ENCODE results near the gene IL4.
"Not testable (repeated sequence)": the region's sequence is repeated elsewhere in the genome, so short reads cannot be mapped to it uniquely, and the experiment has no call there.

The IL4 gene

GRCh38 chr5:132673939-132674630, at the start of gene IL4:
Gene IL4, plus strand, starts transcription at chr5:132673989. Its CDS starts 62 bp downstream, at chr5:132674051.
- DNase-seq: no peak

- no peak for DNase-seq
Measured at GRCh38 chr5:132627470-132627869, 46.3 kb upstream of the IL4 start.

- DNase-seq: no peak
Measured at GRCh38 chr5:132628814-132629213, 45.0 kb upstream of the IL4 start.

DNA sequence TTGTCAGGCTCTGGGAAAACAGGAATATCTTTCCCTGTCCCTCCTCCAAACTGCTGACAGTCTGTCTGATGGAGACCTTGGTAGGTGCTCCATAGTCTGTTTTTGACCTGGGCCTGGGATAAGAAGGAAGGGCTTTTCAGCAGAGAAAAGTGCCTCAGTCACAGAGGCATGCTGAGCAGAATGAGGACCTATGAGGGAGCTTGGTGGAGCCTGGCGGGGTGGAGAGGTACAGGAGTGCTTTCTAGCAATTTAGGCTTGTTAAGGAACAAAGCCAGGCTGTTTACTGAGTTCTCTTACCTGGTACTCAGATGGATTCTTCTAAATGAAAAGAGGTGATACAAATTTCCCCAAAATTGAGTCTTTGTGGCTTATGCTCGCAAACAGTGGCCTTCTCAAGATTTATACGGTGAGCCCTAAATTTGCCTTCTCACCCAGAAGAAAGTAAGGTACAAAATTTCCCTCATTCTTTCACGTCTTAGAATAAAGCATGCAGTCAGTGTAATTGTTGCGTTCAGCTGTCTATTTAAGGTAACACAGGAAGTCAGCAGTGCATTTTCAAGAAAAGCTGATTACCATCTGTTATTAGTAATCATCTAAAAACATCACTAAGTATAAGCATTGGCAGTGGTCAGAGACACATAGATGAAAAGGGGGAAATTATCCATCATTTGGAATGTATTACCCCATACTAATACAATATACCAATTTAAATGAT, 44.4 kb upstream of the IL4 start:
- DNase-seq: no peak

DNA sequence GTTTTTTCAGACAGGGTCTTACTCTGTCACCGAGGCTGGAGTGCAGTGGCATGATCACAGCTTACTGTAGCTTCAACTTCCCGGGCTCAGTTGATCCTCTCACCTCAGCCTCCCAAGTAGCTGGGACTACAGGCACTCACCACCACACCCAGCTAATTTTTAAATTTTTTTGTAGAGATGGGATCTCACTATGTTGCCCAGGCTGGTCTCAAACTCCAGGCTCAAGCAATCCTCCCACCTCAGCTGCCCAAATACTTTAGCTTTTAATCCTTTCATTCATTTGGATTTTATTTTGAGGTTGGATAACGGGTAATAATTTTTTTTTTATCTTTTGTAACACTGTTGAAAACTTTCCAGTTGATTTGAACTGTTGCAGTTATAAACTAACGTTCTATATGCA, 40.2 kb upstream of the IL4 start:
- not testable (repeated sequence) for DNase-seq

- no peak for DNase-seq
Measured at GRCh38 chr5:132635873-132636272, 37.9 kb upstream of the IL4 start.

GRCh38 chr5:132637241-132637640, 36.5 kb upstream of the IL4 start:
- DNase-seq: no peak

GRCh38 chr5:132639706-132640130, 34.1 kb upstream of the IL4 start:
- no peak for DNase-seq

DNA sequence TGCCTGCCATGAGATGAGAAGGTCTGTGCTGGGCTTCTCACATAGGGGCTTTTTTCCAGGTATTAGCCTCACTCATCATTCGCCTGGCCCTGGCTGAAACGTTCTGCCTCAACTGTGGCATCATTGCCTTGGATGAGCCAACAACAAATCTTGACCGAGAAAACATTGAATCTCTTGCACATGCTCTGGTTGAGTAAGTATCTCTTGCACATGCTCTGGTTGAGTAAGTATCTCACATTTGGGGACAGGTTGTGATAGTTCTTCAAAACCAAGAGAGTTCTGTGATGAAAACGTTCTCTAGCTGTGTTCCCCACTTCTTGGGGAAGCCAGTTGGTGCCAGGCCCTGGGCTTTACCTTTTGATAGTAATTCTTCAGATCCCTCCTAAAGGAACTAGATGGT, 33.2 kb upstream of the IL4 start:
- no peak for DNase-seq

DNA sequence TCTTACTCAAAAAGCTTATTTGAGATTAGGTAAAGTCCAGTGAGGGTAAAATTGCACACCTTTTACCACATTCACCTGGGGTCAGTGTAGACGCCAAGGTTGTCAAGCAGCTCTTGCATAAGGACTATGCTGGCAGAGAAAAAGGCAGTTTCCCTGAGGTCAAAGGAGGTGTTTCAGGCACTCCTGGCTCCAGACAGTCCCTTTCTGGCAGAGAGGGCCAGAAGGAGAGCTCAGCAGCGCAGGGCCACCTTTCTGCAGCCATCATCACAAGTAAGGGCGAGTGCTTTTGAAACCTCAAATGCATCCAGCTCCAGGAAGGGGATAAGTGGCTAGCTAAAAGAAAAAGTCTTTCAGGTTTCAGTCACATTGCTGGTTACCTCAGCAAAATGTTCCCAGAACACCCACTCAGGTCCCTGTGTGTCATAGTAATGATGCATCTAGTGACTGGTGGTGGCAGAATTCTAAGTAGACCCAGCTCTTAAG, 32.5 kb upstream of the IL4 start:
- no peak for DNase-seq

DNA sequence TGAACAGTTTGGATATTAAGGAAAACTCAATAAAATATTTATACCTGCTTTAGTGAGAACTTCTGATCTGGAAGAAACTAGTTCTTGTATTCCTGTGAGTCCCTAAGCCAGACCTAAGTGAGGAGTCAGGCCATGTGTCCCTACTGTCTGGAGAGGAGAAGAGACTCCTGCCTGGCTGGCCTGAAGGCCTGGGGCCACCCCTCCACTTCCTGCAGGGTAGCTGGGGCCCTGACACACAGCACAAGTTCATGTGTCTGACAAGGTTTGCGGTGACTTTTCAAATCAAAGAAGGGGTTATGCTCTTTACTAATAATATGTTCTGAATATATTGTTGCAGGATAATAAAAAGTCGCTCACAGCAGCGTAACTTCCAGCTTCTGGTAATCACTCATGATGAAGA, 31.9 kb upstream of the IL4 start:
- no peak for DNase-seq

DNA sequence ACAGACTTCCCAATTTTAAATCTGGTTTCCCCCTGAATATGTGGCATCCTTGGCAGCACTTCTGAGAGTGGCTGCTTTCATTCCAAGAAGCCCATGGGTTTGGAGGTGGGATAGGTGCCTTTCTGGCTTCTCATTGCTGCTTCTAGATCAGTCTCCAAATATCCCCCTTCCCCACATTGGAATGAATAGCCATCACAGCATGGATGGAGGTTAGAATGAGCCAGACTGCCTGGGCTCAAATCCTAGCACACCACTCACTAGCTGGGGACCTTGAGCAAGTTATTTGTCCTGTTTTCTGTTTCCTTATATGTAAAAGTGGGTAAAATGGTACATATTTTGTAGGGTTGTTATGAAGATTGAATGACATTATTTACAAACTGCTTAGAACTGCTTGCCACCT, 29.6 kb upstream of the IL4 start:
- no peak for DNase-seq

GRCh38 chr5:132646583-132647266, 27.1 kb upstream of the IL4 start:
- no peak for DNase-seq

DNA sequence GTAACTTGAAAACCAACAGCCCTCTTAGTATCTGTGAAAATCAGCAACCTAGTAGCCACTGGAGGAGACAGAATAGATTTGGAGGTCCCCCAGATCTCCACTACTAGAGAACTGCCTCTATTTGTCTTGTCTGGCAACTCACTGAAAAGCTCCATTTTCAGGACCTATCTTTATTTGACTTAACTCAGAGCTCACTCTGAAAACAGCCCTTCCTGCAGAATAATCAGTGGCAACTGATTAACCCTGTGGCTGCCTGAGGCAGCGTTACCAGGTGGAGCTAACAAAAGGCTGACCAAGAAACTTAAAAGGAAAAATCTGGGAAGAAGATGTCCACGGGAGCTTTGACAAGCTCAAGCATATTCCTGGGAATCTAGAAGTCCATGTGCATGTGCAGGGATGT, 26.3 kb upstream of the IL4 start:
- DNase-seq: no peak

- no peak for DNase-seq
Measured at GRCh38 chr5:132648355-132648754, 25.4 kb upstream of the IL4 start.

DNA sequence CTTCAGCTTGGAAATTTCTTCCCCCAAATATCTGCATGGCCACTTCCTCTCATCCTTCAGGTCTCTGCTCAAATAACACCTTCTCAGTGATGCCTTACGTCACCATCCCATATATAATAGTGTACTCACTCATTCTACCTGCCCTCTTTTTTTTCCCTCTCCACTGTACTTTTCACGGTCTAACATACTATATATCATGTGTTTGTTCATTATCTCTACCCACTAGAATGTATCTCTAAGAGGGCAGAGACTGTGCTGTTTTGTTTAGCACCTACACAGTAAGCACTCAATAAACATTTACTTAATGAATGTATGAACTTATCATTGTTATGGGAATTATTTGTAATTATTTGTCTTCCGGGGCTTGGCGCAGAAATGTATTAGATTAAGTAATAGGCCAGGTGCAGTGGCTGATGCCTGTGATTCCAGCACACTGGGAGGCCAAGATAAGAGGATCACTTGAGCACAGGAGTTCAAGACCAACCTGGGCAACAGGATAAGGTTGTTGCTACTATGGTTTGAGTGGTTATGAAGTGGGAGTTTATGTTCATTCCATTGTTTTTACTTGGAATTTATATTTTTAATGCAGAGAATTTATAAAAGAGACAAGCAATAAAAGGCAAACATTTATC, 21.8 kb upstream of the IL4 start:
- DNase-seq: no peak

- DNase-seq: no peak
Measured at GRCh38 chr5:132653716-132654115, 20.1 kb upstream of the IL4 start.

GRCh38 chr5:132655821-132656773, 17.7 kb upstream of the IL4 start:
- peak; percentile 43 for DNase-seq

GRCh38 chr5:132656774-132657355, 16.9 kb upstream of the IL4 start:
- DNase-seq: no peak

GRCh38 chr5:132657676-132658380, 16.0 kb upstream of the IL4 start, which contains the start of gene IL13:
Gene IL13, plus strand, starts transcription at chr5:132658173. Its CDS starts 14 bp downstream, at chr5:132658187.
- no peak for DNase-seq
